GM12874 (cell line): ENCODE data around the gene IL22RA2.

ENCODE experiments used
- CTCF ChIP-seq: IDR thresholded peaks from 2 replicates; pipeline ENCODE4 v1.5.1; 2011; ENCODE audit warnings: low read depth, mild to moderate bottlenecking, control low read depth, low read length, moderate library complexity; ENCODE audit not compliant: insufficient read depth

The IL22RA2 gene

GRCh38 chr6:137173501-137173900 lies at the start of gene IL22RA2:
Gene IL22RA2, minus strand, starts transcription at chr6:137173644. Its CDS starts 11,895 bp downstream, at chr6:137161749.
- TF ChIP-seq CTCF = no peak

GRCh38 chr6:137222381-137222780 lies 48.9 kb upstream of the IL22RA2 start:
- no peak for TF ChIP-seq CTCF

GRCh38 chr6:137219664-137220252 lies 46.3 kb upstream of the IL22RA2 start:
- no peak for TF ChIP-seq CTCF

- TF ChIP-seq CTCF = no peak
Measured at GRCh38 chr6:137218917-137219663, 45.6 kb upstream of the IL22RA2 start, which contains the start of gene IFNGR1. Gene IFNGR1, minus strand, starts transcription at chr6:137219385. Its CDS starts 58 bp downstream, at chr6:137219327.

- no peak for TF ChIP-seq CTCF
Measured at GRCh38 chr6:137218473-137218916, 45.1 kb upstream of the IL22RA2 start.

GRCh38 chr6:137217801-137218472 lies 44.5 kb upstream of the IL22RA2 start:
- no peak for TF ChIP-seq CTCF

GRCh38 chr6:137216875-137217553 lies 43.6 kb upstream of the IL22RA2 start:
- no peak for TF ChIP-seq CTCF
